ENCODE results near the gene ANAPC16.

- TF ChIP-seq CTCF (IDR thresholded peaks at IDR 0.05) (no peak), POLR2AphosphoS5 (IDR thresholded peaks at IDR 0.05) (no peak), POLR2A (IDR thresholded peaks at IDR 0.05) (no peak)
Observed at GRCh38 chr10:72206511-72207229, 9.1 kb upstream of the ANAPC16 start.
